ENCODE results near the gene CFAP210. TPM values are rescaled to one million over a fixed set of nuclear protein-coding genes. Genes with fewer than 3 reads are reported as not detected.

CFAP210 gene
- not detected in 2 replicates for total RNA-seq (2014; rRNA removed; shearing (Covaris generic))

DNA sequence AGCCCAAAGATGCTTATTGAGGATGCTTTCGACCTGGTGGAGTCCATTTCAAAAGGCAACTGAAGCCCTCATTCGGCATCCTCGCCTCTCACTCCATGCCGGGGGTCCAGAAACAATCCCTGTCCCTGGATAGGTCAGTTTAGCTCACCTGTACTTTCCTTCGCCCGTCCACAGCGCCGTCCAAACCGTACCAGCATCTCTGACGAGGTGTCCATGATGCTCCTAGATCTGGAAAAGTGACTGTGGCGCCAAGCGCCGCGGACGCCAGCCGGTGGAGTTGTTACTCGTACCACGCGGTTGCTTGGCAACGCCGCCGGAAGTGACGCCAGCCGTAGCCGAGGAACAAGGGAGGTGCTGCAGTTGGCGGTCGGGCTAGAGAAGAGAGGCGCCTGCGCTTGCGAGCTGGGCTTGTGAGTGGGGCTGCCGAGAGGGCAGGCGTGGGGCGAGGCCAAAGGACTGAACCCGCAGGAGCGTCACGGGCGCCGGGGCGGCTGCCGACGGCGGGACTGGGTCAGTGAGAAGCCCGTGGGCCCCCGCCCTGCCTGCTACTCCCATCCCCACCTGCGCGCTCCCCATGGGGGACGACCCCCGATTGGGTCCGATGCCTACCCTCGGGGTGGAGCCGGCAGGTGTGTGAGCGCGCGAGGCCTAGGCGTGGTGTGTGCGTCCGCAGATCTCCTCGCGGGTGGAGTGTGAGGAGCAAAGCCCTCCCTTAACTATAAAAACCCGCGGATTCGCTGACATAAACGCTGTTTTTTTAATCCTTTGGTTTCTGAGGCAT lies at the start of gene CFAP210, which contains the start of gene PHOSPHO2:
CFAP210 (minus strand) TSS at position 293 of the 781 bp plus-strand sequence; CDS start at position 215, 78 bp downstream.
PHOSPHO2 (plus strand) TSS at position 357 of the 781 bp plus-strand sequence. CDS start 6,503 bp downstream, outside the sequence.

Small RNAs within 50 kb of the gene (small RNA-seq; reads per million reads assigned to genes)
- not detected for gene RF00432

Other genes starting within 250 kb of the CFAP210 start
- 1.9 and 2.3 TPM in 2 replicates for gene BBS5, start 214.9 kb downstream of the CFAP210 start, total RNA-seq (2014; rRNA removed; shearing (Covaris generic))
- gene KLHL41, start 184.7 kb downstream of the CFAP210 start, total RNA-seq (2014; rRNA removed; shearing (Covaris generic)): 0.45 TPM in 1 of 2 replicates, not detected in the other
- gene FASTKD1, start 120.5 kb downstream of the CFAP210 start, total RNA-seq (2014; rRNA removed; shearing (Covaris generic)): 3.6 and 9.7 TPM in 2 replicates
- 7.6 and 9.7 TPM in 2 replicates for gene PPIG, start 110.1 kb downstream of the CFAP210 start, total RNA-seq (2014; rRNA removed; shearing (Covaris generic))
- gene PHOSPHO2, start 64 bp upstream of the CFAP210 start, total RNA-seq (2014; rRNA removed; shearing (Covaris generic)): 2.8 and 3.0 TPM in 2 replicates
- 8.2 and 8.7 TPM in 2 replicates for gene KLHL23, start 39.4 kb upstream of the CFAP210 start, total RNA-seq (2014; rRNA removed; shearing (Covaris generic))
- gene SSB, start 104.5 kb upstream of the CFAP210 start, total RNA-seq (2014; rRNA removed; shearing (Covaris generic)): 49.8 and 70.6 TPM in 2 replicates
- gene METTL5, start 130.5 kb upstream of the CFAP210 start, total RNA-seq (2014; rRNA removed; shearing (Covaris generic)): 30.4 and 34.5 TPM in 2 replicates
- gene UBR3, start 133.0 kb upstream of the CFAP210 start, total RNA-seq (2014; rRNA removed; shearing (Covaris generic)): 4.4 and 5.5 TPM in 2 replicates

Measured in A375 (cell line).